ENCODE results near the gene NGB.

The NGB gene

GRCh38 chr14:77219591-77219990, 51.4 kb downstream of the NGB start:
- Histone ChIP-seq H3K27ac (ENCODE audit: low read depth, low read length) (no peak overlapping the region), H3K27me3 (ENCODE audit: insufficient read depth, low read length) (peaks cover 82% of the 10 kb centered on the region)

GRCh38 chr14:77217551-77217950, 53.5 kb downstream of the NGB start:
- Histone ChIP-seq H3K4me1 (ENCODE audit: control insufficient read depth, insufficient read depth, low read length, unreplicated experiment) (no peaks in the 10 kb centered on the region), H3K4me3 (ENCODE audit: low read depth, low read length) (no peak overlapping the region), H3K79me2 (ENCODE audit: control insufficient read depth, insufficient read depth, low read length, unreplicated experiment) (no peaks in the 10 kb centered on the region), H3K36me3 (ENCODE audit: insufficient read depth, low read length) (no peaks in the 10 kb centered on the region), H2AFZ (ENCODE audit: low read length, unreplicated experiment) (no peak overlapping the region), H3K27me3 (ENCODE audit: insufficient read depth, low read length) (peaks cover 82% of the 10 kb centered on the region), H3K27ac (ENCODE audit: low read depth, low read length) (no peak overlapping the region)

More at GRCh38 chr14:77219591-77219990, 51.4 kb downstream of the NGB start:
- Histone ChIP-seq H2AFZ (ENCODE audit: low read length, unreplicated experiment) (no peak overlapping the region), H3K4me3 (ENCODE audit: low read depth, low read length) (no peak overlapping the region), H3K36me3 (ENCODE audit: insufficient read depth, low read length) (no peaks in the 10 kb centered on the region), H3K79me2 (ENCODE audit: control insufficient read depth, insufficient read depth, low read length, unreplicated experiment) (no peaks in the 10 kb centered on the region), H3K4me1 (ENCODE audit: control insufficient read depth, insufficient read depth, low read length, unreplicated experiment) (no peaks in the 10 kb centered on the region)
